ENCODE data around the gene ZFYVE9.
"Not testable (repeated sequence)": the region's sequence is repeated elsewhere in the genome, so short reads cannot be mapped to it uniquely, and the experiment has no call there.

ZFYVE9 gene

GRCh38 chr1:52141513-52142219 lies at the start of gene ZFYVE9:
TSS of gene ZFYVE9 (plus strand) at chr1:52142089. CDS start at chr1:52233207, 91,118 bp downstream.
- DNase-seq: peak; percentile 71

DNA sequence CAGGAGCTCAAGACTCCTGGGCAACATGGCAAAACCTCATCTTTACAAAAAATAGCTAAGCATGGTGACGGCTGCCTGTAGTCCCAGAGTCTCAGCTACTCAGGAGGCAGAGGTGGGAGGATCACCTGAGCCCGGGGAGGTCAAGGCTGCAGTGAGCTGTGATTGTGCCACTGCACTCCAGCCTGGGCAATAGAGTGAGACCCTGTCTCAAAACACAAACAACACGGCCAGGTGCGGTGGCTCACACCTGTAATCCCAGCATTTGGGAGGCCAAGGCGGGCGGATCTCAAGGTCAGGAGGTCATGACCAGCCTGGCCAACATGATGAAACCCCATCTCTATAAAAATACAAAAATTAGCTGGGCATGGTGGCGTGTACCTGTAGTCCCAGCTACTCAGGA lies 47.6 kb upstream of the ZFYVE9 start:
- not testable (repeated sequence) for DNase-seq

DNA sequence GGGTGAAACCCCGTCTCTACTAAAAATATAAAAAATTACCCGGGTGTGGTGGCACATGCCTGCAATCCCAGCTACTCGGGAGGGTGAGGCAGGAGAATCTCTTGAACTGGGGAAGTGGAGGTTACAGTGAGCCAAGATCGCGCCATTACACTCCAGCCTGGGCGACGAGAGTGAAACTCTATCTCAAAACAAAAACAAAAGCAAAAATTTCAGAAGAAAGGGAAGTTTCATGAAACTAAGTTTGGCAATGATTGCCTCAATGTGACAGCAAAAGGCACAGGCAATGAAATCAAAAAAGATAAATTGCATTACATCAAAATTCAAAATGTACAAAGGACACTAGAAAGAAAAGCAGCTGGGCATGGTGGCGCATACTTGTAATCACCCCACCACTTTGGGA lies 45.7 kb upstream of the ZFYVE9 start:
- DNase-seq: no peak

DNA sequence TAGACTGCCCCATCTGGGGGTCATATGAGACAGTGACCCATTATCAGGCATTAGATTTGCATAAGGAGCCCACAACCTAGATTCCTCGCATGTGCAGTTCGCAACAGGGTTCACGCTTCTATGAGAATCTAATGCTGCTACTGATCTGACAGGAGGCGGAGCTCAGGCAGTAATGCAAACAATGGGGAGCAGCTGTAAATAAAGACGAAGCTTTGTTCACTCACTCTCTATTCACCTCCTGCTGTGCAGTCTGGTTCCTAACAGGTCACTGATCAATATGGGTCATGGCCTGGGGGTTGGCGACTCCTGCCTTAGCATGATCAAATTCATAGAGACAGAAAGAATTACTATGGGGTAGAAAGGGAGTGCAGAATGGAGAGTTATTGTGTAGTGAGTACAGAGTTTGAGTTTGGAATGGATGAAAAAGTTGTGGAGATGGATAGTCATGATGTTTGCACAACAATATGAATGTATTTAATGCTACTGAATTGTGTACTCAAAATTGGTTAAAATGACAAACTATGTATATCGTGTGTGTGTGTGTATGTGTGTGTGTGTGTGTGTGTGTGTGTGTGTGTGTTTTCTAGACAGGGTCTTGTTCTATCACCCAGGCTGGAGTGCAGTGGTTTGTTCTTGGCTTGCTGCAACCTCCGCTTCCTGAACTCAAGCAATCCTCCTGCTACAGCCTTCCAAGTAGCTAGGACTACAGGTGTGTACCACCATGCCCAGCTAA lies 43.6 kb upstream of the ZFYVE9 start:
- DNase-seq: no peak

- DNase-seq: peak; percentile 39
Observed at GRCh38 chr1:52102336-52103013, 39.4 kb upstream of the ZFYVE9 start.

DNA sequence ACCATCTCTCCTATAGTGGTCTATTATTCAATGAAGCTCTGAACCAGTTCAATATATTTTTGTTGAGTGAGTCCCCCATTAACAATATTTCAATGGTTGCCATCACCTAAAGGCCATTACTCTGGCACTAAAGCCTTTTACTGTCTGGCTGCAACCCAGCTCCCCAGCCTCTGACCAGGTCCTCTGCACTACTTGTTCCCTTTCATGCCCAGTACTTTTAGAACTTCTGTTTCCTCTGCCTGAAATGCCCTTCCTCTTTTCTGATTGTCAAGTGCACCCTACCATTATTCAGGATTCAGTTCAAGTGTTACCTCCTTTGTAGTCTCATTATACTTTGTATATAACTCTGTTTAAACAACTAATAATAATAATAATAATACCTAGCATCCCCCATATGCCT lies 30.4 kb upstream of the ZFYVE9 start:
- DNase-seq: no peak

- DNase-seq: no peak
Observed at GRCh38 chr1:52112489-52112888, 29.4 kb upstream of the ZFYVE9 start.

DNA sequence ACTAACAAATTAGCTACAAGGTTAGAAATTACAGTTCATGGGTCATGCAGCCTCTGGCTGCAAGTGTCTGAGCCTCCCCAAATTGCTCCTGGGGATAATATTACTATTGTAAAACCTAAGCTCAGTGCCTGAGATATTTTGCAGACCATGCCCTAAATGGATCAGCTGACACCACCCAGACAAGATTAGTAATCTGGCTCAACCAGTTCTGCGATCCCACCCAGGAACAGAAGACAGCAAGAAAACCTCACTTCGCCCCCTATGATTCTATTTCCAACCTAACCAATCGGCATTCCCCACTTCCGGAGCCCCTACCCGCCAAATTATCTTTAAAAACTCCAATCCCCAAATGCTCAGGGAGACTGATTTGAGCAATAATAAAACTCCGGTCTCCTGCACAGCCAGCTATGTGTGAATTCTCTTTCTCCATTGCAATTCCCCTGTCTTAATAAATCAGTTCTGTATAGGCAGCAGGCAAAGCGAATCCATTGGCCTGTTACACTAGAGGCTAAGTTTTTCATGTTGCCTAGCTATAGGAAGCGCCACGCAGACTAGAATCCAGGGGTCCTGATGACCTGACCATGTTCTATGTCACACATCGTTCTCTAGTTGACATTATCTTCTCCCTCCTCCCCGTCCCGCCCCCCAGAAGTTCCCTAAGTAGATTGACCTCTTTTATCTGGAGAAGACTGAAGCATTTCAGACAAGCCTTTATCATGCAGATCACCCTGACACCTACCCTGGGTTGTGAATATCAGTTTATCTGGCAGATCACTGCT lies 22.4 kb upstream of the ZFYVE9 start:
- DNase-seq: no peak

DNA sequence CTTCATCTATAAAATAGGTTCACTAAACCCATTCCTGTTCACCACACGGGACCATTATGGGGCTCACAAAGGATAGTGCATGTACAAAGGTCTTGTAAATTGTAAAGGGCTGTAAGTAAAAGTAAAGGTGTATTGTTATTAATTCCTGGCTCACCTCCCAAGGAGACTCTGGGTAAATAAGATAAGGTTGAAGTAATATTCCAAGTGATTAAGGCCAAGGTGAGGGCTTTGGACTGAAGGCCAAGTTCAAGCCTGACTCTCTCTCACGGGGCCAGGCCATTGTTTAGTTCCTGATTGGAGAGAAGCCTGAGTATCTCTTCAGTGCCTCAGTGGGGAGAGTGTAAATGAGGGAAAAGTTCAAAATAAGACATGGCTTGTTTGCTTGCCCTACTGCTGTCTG lies 19.5 kb upstream of the ZFYVE9 start:
- DNase-seq: no peak

GRCh38 chr1:52123622-52124021 lies 18.3 kb upstream of the ZFYVE9 start:
- no peak for DNase-seq

DNA sequence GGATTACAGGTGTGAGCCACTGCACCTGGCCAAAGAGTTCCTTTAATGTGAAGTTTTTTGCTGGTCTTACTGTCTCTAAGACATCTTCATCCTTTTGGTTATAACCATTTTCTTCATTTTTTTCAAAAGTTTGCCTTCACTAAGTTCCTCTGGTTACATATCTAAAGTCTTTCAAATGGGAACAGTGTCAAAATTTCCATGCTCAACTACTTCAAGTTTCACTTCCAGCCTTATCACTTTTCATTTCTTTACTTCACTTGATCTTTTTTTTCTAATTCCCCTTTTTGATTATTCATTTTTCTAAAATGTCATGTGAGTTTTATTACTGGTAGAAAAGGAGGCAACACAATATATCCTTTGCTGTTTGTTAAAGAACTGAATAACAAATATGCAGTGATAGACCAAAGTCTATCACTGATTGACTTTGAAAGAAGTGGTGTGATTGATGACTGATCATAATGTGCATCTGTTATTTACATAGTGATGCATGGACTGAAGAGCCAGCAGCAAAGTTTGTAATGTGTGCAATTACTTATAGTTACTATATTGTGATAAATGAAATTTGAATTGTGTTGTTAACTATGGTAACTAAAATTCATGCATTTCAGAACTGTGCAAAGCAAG lies 16.0 kb upstream of the ZFYVE9 start:
- DNase-seq: no peak

GRCh38 chr1:52127181-52128180 lies 14.4 kb upstream of the ZFYVE9 start:
- peak; percentile 19 for DNase-seq

- peak; percentile 86 for DNase-seq
Observed at GRCh38 chr1:52139817-52140540, 1.9 kb upstream of the ZFYVE9 start.

GRCh38 chr1:52140633-52141512 lies 1.0 kb upstream of the ZFYVE9 start:
- no peak for DNase-seq

- peak; percentile 21 for DNase-seq
Observed at GRCh38 chr1:52142220-52143183, 613 bp downstream of the ZFYVE9 start.

GRCh38 chr1:52145137-52145536 lies 3.2 kb downstream of the ZFYVE9 start:
- no peak for DNase-seq

DNA sequence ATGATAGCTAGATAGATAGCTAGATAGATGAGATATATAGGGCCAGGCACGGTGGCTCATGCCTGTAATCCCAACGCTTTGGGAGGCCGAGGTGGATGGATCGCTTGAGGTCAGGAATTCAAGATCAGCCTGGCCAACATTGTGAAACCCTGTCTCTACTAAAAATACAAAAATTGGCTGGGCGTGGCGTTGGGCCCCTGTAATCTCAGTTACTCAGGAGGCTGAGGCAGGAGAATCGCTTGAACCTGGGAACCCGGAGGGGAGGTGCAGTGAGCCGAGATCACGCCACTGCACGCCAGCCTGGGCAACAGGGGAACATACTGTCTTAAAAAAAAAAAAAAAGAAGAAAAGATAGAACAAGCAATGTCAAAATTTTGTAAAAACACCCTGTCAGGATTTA lies 8.6 kb downstream of the ZFYVE9 start:
- DNase-seq: not testable (repeated sequence)

- DNase-seq: no peak
Observed at GRCh38 chr1:52150946-52151345, 9.1 kb downstream of the ZFYVE9 start.

Measured in activated CD4-positive, alpha-beta T cell treated with anti-CD3 and anti-CD28 coated beads, Interleukin-2, Interleukin-6, amounts not matched to agents 100 ng/mL and 50 ng/mL, durations not matched to agents 16 hours and 8 hours (primary cell).